Ovary (tissue), 9 donors: ENCODE measurements around the gene MILR1. TPM values are rescaled to one million over a fixed set of nuclear protein-coding genes. Genes with fewer than 3 reads are reported as not detected.

Source experiments
- DNase-seq, 5 donors: peaks; one replicate each; pipeline ENCODE4 v3.0.0-alpha.2; 2019 to 2020
- H3K27ac ChIP-seq, 2 donors: fragments of 200-600 bp; one replicate each; pipeline versions ENCODE4 v1.5.1 to v1.8.0; 2019 to 2022
- H3K27me3 ChIP-seq: fragments of 200-600 bp; one replicate; pipeline ENCODE4 v1.8.0; 2022
- H3K36me3 ChIP-seq: fragments of 200-600 bp; sonication (generic); one replicate; pipeline ENCODE4 v1.5.1; 2019
- H3K4me1 ChIP-seq: one replicate; pipeline ENCODE4 v1.8.1; 2013; ENCODE audit warnings: mild to moderate bottlenecking, moderate library complexity; ENCODE audit not compliant: insufficient read depth
- H3K4me3 ChIP-seq: fragments of 200-600 bp; sonication (generic); one replicate; pipeline ENCODE4 v1.5.1; 2017
- H3K9me3 ChIP-seq, 2 donors: fragments of 200-600 bp in 1 of 2; sonication (generic) in 1 of 2; one replicate each; pipeline versions ENCODE4 v1.5.1 to v1.8.1; 2013 to 2019; ENCODE audit warnings: mild to moderate bottlenecking in 1 of 2, moderate library complexity in 1 of 2
- CTCF ChIP-seq, 3 donors: fragments of 450-650 bp in 2 of 3; fragments of 200-600 bp in 1 of 3; IDR thresholded peaks; one replicate each; pipeline versions ENCODE4 v1.5.1 to v1.8.0; 2016 to 2022; ENCODE audit warnings: antibody characterized with exemption in 3 of 3, mild to moderate bottlenecking in 1 of 3
- EP300 ChIP-seq: sonication (generic); formaldehyde crosslinking; IDR thresholded peaks from one replicate; pipeline ENCODE4 v1.6.1; 2017; ENCODE audit warnings: antibody characterized with exemption
- POLR2A ChIP-seq: fragments of 450-650 bp; IDR thresholded peaks from one replicate; pipeline ENCODE4 v1.6.1; 2017; ENCODE audit warnings: antibody characterized with exemption, mild to moderate bottlenecking, moderate library complexity
- WGBS, 3 donors: extraction: QIAGEN DNeasy Blood & Tissue Kit in 1 of 3; methylation state at CpG; one replicate each; pipeline versions ENCODE4 v1.1.5 to v1.1.7; 2013 to 2017; 5-methylcytosine and 5-hydroxymethylcytosine counted together
- intact Hi-C, 4 donors: fragments of 100-400 bp; cut with DNase I; formaldehyde crosslinking; loops; one replicate each; pipeline versions ENCODE4 v1.11.0 to v1.15.1; 2022 to 2023
- polyA plus RNA-seq, 2 donors: library from polyadenylated mRNA; stranded (reverse); fragments of 200-250 nt in 1 of 2; fragments of 350-450 nt in 1 of 2; fragmentation: Illumina TruSeq in 1 of 2; extraction: RNeasy Lipid Tissue Mini Kit (QIAGEN cat#74804) in 1 of 2; gene quantifications; one replicate each; pipeline ENCODE4 v1.2.3, GENCODE V29; 2013 to 2014
- total RNA-seq, 7 donors: library from RNA; depleted of rRNA in 2 of 7; stranded (reverse); fragments of >200 nt in 2 of 7; fragmentation: NEBNext Ultra II Directional in 3 of 7; extraction: Animal tissue kit (Norgen Biotek cat#: 25700) in 3 of 7; gene quantifications; one replicate each; pipeline versions ENCODE4 v1.1.0 to v1.2.4, GENCODE V29; 2016 to 2023
- donor health status: DM: no; HTN: no; CAD: no; lungs with moderate emphysema.
- donor health status: DM: no; HTN: no; CAD: no.
- donor health status: Bipolar disorder and iron deficiency.
- donor health status: DM: yes; HTN: yes; CAD: no.
- donor health status: DM: no; HTN: no; CAD: no.
- donor health status: DM: yes; HTN: yes; CAD: no.

The MILR1 gene
- total and polyA plus RNA-seq, 9 donors, result 2.0 to 16.4 (median 6.8) TPM

GRCh38 chr17:64401941-64402340, 47.0 kb upstream of the MILR1 start:
- TF ChIP-seq EP300, result no peak
- peak in 1 of 5 donors; percentile 13 for DNase-seq
- peaks cover 2% of the 10 kb centered on the region for H3K4me1 ChIP-seq
- WGBS, 3 donors, result 90 to 99% (median 94%) methylated on average over 2 of the region's 2 CpGs
- H3K27me3 ChIP-seq, result no peaks in the 10 kb centered on the region
- H3K4me3 ChIP-seq, result no peak overlapping the region
- no peaks in the 10 kb centered on the region for H3K9me3 ChIP-seq
- no peaks in the 10 kb centered on the region for H3K36me3 ChIP-seq
- no peak overlapping the region for H3K27ac ChIP-seq
- intact Hi-C loops, result no loop called here

DNA sequence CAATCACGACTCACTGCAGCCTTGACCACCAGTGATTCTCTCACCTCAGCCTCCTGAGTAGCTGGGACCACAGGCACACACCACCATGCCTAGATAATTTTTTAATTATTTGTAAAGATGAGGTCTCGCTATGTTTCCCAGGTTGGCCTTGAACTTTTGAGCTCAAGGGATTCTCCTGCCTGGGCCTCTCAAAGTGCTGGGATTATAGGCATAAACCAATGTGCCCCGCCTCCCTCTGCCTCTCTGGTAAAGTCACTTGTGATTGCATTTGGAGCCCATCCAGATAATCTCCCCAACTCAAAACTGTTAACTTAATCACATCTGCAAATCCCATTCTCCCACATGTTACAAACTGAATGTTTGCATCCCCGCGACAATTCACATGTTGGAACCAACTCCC, 46.4 kb upstream of the MILR1 start:
- 93 to 99% (median 96%) methylated on average over 5 of the region's 5 CpGs for WGBS, 3 donors
- intact Hi-C loops, result no loop called here
- H3K27ac ChIP-seq, result no peak overlapping the region

GRCh38 chr17:64403881-64404460, 44.9 kb upstream of the MILR1 start:
- WGBS, 3 donors, result 92 to 97% (median 94%) methylated on average over 6 of the region's 6 CpGs

More for the DNA sequence above, 46.4 kb upstream of the MILR1 start:
- TF ChIP-seq EP300 (no peak), CTCF (IDR thresholded peaks at IDR 0.05) (no peak), POLR2A (no peak)
- Histone ChIP-seq H3K4me1 (peaks cover 2% of the 10 kb centered on the region), H3K36me3 (no peaks in the 10 kb centered on the region), H3K27me3 (no peaks in the 10 kb centered on the region), H3K4me3 (no peak overlapping the region), H3K9me3 (no peaks in the 10 kb centered on the region)
- no peak for DNase-seq

GRCh38 chr17:64406321-64407200, 42.4 kb upstream of the MILR1 start:
- DNase-seq, result peak in 2 of 5 donors; percentile 28 to 60
- Histone ChIP-seq H3K27me3 (no peaks in the 10 kb centered on the region), H3K36me3 (no peaks in the 10 kb centered on the region), H3K27ac (no peak overlapping the region), H3K9me3 (no peaks in the 10 kb centered on the region), H3K4me1 (peaks cover 15% of the 10 kb centered on the region), H3K4me3 (no peak overlapping the region)
- TF ChIP-seq EP300 (no peak), POLR2A (no peak), CTCF (IDR thresholded peaks at IDR 0.05) (no peak)
- WGBS, 3 donors, result 76 to 83% (median 80%) methylated on average over 14 of the region's 14 CpGs
- intact Hi-C loops, result no loop called here

More at GRCh38 chr17:64403881-64404460, 44.9 kb upstream of the MILR1 start:
- intact Hi-C loops, result no loop called here
- no peak for TF ChIP-seq EP300
- no peak for TF ChIP-seq CTCF (IDR thresholded peaks at IDR 0.05)
- TF ChIP-seq POLR2A, result no peak
- Histone ChIP-seq H3K4me3 (no peak overlapping the region), H3K27ac (no peak overlapping the region), H3K36me3 (no peaks in the 10 kb centered on the region), H3K27me3 (no peaks in the 10 kb centered on the region), H3K9me3 (no peaks in the 10 kb centered on the region), H3K4me1 (peaks cover 2% of the 10 kb centered on the region)
- peak in 1 of 5 donors; percentile 27 for DNase-seq
